ENCODE results near the gene SRF.
A peak's percentile ranks its signal among the peaks of the same experiment; 100 is the strongest.

SRF gene

GRCh38 chr6:43147691-43148477, 23.2 kb upstream of the SRF start:
- no peak for DNase-seq

- no peak for DNase-seq
Observed at GRCh38 chr6:43149265-43149664, 21.8 kb upstream of the SRF start.

DNA sequence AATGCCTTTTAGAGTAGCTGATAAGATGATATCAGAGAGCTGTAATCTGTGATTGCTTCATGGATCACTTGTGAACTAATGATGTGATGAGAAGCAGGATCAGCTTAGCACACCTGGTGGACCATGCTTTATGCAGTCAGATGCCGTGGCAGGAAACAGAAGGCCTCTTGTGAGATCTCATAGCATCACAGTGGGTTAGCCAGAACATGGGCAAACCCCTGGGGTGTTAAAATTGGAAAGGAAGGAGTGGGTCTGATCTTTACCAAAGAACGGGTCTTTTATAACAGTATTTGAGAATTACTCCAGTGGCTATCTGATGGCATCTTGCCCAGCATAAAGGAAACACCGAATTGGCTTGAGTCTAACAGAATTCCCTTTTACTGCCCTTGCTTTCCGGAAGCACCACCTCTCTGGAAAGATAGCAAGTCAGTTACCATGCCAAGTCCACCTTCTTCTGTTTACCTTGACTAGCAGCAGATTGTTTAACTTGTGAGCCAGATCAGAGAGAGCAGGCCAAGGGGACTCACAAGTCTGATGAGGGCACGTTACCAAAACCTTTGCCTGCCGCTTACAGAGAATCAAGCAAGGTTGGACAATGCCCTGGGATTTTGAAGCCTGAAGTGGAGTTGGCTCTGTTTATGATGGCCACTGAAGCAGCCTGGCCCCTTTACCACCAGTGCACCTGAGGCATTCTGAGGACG, 20.9 kb upstream of the SRF start:
- DNase-seq: no peak

- DNase-seq: no peak
Observed at GRCh38 chr6:43159599-43159998, 11.5 kb upstream of the SRF start.

DNA sequence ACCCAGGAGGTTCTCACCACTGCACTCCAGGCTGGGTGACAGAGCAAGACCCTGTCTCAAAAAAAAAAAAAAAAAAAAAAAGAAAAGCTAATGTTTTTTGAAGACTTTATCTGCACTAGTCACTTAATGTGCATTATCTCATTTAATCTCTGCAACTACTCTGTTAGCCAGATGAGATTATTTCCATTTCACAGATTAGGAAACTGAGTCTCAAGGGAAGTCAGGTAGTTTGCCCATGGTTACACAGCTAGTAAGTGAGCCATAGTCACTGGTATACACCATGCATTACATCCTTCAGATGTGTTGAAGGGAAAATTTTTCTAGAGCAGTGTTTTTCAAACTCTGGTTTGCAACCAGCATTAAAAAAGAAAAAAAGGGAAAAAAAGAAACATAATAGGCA, 7.2 kb upstream of the SRF start:
- DNase-seq: no peak

- no peak for DNase-seq
Observed at GRCh38 chr6:43170417-43170930, 595 bp upstream of the SRF start.

DNA sequence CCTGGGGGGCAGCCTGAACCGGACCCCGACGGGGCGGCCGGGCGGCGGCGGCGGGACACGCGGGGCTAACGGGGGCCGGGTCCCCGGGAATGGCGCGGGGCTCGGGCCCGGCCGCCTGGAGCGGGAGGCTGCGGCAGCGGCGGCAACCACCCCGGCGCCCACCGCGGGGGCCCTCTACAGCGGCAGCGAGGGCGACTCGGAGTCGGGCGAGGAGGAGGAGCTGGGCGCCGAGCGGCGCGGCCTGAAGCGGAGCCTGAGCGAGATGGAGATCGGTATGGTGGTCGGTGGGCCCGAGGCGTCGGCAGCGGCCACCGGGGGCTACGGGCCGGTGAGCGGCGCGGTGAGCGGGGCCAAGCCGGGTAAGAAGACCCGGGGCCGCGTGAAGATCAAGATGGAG, 636 bp downstream of the SRF start:
- DNase-seq: no peak

DNA sequence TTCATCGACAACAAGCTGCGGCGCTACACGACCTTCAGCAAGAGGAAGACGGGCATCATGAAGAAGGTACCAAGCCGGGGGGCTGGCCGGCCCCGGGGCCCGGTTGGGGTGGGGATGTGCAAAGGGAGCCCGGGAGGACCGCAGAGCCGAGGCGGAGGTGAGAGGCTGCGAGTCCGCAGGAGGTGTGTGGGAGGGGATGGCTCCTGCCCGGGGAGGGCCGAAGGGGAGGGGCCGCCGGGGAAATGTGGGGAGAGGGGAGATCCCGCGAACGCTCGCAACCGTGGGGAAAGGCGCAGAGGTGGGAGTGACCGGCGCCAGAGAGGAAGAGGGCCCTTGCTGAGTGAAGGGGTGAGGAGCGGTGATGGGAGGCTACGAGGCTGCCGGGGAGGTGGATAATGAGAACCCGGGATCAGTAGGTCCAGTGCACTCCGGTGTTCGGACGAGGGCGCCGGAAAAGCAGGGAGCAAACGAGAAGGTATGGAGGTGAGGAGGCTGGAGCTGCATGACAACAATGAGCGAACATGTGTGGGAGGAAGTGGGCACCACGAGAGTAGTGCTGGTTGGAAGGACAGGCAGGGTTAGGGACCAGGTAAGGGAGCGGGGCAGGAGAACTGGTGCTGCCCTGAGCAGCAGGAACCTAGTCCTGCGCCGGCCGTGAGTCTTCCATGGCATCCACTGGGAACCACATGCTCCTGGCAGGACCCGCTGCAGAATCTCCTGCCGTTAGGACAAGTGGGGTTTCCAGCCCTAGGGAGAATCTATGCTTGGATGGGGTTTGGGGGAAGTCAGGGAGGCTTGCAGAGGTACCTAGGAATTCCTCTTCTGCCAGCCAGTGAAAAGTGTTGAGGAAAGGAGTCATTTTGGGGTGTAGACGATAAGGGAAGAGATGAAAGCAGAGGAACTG, 1.3 kb downstream of the SRF start:
- peak; percentile 54 for DNase-seq

DNA sequence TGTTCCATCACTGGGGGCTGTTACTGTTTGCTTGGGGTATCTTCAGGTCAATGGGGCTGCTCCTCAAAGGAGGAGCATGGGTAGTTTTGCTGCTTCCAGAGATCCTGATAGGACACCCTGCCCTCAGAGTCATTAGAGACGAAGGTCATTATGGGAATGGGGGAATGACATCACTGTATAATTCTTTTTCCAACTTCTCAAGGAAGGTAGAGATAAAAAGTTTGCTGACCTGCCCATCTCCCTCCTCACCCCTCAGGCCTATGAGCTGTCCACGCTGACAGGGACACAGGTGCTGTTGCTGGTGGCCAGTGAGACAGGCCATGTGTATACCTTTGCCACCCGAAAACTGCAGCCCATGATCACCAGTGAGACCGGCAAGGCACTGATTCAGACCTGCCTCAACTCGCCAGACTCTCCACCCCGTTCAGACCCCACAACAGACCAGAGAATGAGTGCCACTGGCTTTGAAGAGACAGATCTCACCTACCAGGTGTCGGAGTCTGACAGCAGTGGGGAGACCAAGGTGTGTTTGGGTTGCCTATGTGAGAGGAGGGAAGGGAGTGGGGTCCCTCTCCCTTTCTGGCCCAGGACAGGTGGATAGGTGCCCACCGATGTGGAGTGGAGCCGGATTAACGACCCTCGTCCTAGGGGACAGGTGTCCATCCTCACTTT, 2.7 kb downstream of the SRF start:
- DNase-seq: no peak

DNA sequence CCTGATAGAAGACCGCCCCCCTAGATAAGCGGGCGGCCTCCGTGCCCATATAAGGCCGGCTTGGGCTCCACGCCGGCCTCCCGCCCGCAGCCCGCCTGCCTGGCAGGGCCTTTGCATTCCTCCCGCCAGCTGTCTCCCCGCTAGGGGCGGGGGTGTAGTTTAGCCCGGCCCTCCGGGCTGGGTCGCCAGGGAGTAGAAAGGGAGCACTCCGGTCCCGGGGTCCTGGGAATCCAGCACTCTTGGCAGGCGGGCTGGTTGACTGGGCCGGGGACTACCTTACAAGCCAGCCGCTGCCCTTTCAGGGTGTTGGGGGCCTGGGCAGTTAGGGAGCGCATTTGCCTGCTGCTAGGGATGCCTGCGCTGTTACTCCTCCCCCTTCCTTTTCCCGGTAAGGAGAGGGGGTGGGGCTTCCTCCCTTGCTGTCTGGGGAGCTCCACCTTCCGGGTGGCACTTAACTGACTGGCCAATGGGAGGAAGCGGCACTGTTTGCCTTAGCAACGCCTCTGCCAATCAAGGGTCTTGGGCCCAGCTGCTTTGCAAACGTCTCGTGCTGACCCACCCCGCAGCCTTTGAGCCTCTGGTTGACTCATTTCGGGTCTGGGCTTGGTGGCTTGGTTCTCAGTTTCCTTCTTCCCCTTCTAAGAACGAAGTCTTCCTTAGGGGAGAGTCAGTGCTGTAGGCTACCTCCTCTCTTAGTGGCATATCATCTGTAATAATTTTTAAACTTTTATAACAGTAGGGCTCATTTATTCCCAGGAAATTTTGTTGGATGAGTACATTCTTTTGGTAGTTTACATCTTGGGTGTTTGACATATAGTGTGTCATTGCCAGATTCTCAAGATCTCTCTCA, 3.4 kb downstream of the SRF start:
- DNase-seq: peak; percentile 100

GRCh38 chr6:43175676-43176422, 4.8 kb downstream of the SRF start:
- DNase-seq: no peak

- DNase-seq: no peak
Observed at GRCh38 chr6:43176423-43176786, 5.3 kb downstream of the SRF start.

- DNase-seq: no peak
Observed at GRCh38 chr6:43178150-43178549, 7.1 kb downstream of the SRF start.

GRCh38 chr6:43178951-43179830, 8.1 kb downstream of the SRF start:
- no peak for DNase-seq

DNA sequence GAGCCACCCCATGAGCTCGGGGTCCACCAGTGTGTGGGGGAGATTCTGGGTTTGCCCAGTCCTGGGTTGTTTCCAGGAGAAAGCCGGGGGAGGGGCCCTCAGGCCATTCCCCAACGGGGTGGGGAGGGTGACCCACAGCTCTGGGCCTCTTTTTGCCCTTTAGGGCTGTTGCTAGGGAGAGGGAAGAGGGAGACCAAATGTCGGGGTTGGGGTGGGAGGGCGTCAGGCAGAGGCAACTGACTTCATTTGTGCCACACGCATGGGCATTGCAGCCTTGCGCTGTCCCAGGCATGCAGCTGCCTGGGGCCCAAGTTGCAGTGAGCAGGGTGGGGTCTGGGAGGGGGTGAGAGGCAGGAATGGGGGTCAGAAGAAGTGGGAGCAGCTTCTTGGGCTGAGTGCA, 9.0 kb downstream of the SRF start:
- DNase-seq: no peak

GRCh38 chr6:43180985-43181384, 9.9 kb downstream of the SRF start:
- DNase-seq: no peak

GRCh38 chr6:43181621-43181941, 10.5 kb downstream of the SRF start:
- no peak for DNase-seq

DNA sequence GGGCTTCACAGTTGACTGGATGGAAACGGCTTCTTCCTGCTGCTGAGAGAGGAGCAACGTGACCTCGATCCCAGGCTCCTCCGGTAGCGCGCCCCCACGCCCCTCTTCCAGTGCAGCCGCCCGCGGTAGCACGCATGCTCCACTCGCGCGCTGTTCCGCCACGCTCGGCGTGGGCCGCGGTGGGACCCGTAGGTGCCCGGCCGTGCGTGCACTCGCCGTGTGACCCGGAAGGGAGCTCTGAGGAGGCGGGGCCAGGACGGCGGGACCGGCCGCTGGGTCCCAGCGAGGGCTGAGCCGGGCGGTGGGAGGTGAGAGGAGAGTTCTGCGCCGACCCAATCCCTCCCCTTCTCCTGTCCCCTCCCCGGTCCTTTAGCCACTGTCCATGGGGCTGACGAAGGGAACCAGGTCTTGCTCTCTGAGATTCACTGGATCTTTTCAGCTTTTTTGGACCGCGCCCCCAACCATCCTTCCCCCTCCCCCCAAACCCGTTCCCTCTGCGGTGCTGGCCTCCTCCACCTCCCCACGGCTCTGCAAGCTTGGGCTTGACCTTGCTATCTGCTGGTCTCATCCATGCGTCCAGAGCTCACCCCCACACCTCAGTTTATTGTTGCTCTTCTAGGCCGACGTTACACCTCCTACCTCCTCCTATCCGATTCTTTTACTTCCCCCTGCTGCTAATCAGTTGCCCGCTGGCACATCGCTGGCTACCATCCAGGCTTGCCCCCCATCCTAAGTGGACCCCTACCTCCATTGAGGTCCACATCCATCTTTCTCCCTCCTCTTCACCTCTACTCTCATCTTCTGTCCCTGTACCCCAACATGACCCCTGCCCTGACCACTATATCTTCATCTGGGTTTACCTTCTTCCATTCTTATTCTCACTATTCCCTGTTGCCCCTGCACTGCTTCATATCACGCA, 11.1 kb downstream of the SRF start, which contains the start of gene CUL9:
Gene CUL9, plus strand, starts transcription at position 255 of the 919 bp plus-strand sequence. CDS start 2,115 bp downstream, outside the sequence.
- DNase-seq: peak; percentile 87

- no peak for DNase-seq
Observed at GRCh38 chr6:43183441-43183840, 12.4 kb downstream of the SRF start.
